Gastrocnemius medialis (tissue), 4 donors: ENCODE results near the gene CNKSR2.

Experiments used
- POLR2A ChIP-seq, 2 donors: fragments of 450-650 bp; IDR thresholded peaks; one replicate each; pipeline ENCODE4 v1.6.1; 2017; ENCODE audit warnings: antibody characterized with exemption in 2 of 2, mild to moderate bottlenecking in 2 of 2, moderate library complexity in 2 of 2
- TF ChIP-seq, protein P1 (sequence below), 5 experiments: fragments of 450-650 bp in 3 of 5; fragments of 200-600 bp in 2 of 5; sonication (generic) in 2 of 5; IDR thresholded peaks in 4 of 5; conservative IDR thresholded peaks in 1 of 5; 1 replicate in 4 of 5; 2 replicates in 1 of 5; pipeline ENCODE4 v1.5.1; 2016 to 2019; ENCODE audit warnings: antibody characterized with exemption in 5 of 5, mild to moderate bottlenecking in 3 of 5, moderate library complexity in 3 of 5

GRCh38 chrX:21612154-21612553 is 237.9 kb downstream of the CNKSR2 start:
- no peak for TF ChIP-seq POLR2A (IDR thresholded peaks at IDR 0.05)
- TF ChIP-seq, protein P1, sequence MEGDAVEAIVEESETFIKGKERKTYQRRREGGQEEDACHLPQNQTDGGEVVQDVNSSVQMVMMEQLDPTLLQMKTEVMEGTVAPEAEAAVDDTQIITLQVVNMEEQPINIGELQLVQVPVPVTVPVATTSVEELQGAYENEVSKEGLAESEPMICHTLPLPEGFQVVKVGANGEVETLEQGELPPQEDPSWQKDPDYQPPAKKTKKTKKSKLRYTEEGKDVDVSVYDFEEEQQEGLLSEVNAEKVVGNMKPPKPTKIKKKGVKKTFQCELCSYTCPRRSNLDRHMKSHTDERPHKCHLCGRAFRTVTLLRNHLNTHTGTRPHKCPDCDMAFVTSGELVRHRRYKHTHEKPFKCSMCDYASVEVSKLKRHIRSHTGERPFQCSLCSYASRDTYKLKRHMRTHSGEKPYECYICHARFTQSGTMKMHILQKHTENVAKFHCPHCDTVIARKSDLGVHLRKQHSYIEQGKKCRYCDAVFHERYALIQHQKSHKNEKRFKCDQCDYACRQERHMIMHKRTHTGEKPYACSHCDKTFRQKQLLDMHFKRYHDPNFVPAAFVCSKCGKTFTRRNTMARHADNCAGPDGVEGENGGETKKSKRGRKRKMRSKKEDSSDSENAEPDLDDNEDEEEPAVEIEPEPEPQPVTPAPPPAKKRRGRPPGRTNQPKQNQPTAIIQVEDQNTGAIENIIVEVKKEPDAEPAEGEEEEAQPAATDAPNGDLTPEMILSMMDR (IDR thresholded peaks at IDR 0.05 in 4 of 5, conservative IDR thresholded peaks at IDR 0.05 in 1 of 5) = no peak
